Activated T-cell treated with anti-CD3 and anti-CD28 coated beads, Interleukin-2, amount 50 U/mL, for 48 hours (primary cell): ENCODE measurements around the gene VDAC1.
"Not testable (repeated sequence)": the region's sequence is repeated elsewhere in the genome, so short reads cannot be mapped to it uniquely, and the experiment has no call there.

ENCODE experiments used
- DNase-seq, 2 experiments: peaks; one replicate each; pipeline ENCODE4 v3.0.0-alpha.2; 2020

Gene VDAC1

GRCh38 chr5:133938039-133938821 lies 66.5 kb downstream of the VDAC1 start:
- DNase-seq, result no peak

GRCh38 chr5:133937628-133938027 lies 67.1 kb downstream of the VDAC1 start:
- DNase-seq, result not testable (repeated sequence)

- DNase-seq, result no peak
These were observed 68.1 kb downstream of the VDAC1 start for GRCh38 chr5:133936651-133937015.

GRCh38 chr5:133935991-133936650 lies 68.7 kb downstream of the VDAC1 start:
- DNase-seq, result not testable (repeated sequence)

- no peak for DNase-seq
These were observed 69.2 kb downstream of the VDAC1 start for GRCh38 chr5:133935667-133935940.

GRCh38 chr5:133934822-133935666 lies 69.7 kb downstream of the VDAC1 start:
- no peak for DNase-seq

GRCh38 chr5:133934311-133934710 lies 70.5 kb downstream of the VDAC1 start:
- no peak for DNase-seq

- DNase-seq, result no peak
These were observed 71.0 kb downstream of the VDAC1 start for GRCh38 chr5:133933670-133934295.

- no peak for DNase-seq
These were observed 71.6 kb downstream of the VDAC1 start for GRCh38 chr5:133933169-133933509.

GRCh38 chr5:133932441-133933168 lies 72.2 kb downstream of the VDAC1 start:
- DNase-seq, result no peak

- DNase-seq, result no peak
These were observed 73.2 kb downstream of the VDAC1 start for GRCh38 chr5:133931546-133931945.

- no peak for DNase-seq
These were observed 74.0 kb downstream of the VDAC1 start for GRCh38 chr5:133930813-133931090.

- DNase-seq, result peak; percentile 86
These were observed 74.5 kb downstream of the VDAC1 start for GRCh38 chr5:133930061-133930812.

- DNase-seq, result no peak
These were observed 76.0 kb downstream of the VDAC1 start for GRCh38 chr5:133928587-133929393.

GRCh38 chr5:133927300-133928180 lies 77.2 kb downstream of the VDAC1 start:
- DNase-seq, result no peak

GRCh38 chr5:133926489-133927299 lies 78.1 kb downstream of the VDAC1 start:
- no peak for DNase-seq

- DNase-seq, result no peak
These were observed 78.8 kb downstream of the VDAC1 start for GRCh38 chr5:133925866-133926488.

GRCh38 chr5:133925269-133925668 lies 79.5 kb downstream of the VDAC1 start:
- DNase-seq, result no peak
